Left lung (tissue), 10 donors: Measurements from ENCODE around the gene DERL3. TPM values are rescaled to one million over a fixed set of nuclear protein-coding genes. Genes with fewer than 3 reads are reported as not detected.
"Not testable (repeated sequence)": the region's sequence is repeated elsewhere in the genome, so short reads cannot be mapped to it uniquely, and the experiment has no call there.

Source experiments
- ATAC-seq: fragments of 200-7000 bp; cut with Tn5 transposase; one replicate; pipeline ENCODE4 v1.9.1; 2020; ENCODE audit warnings: moderate library complexity
- DNase-seq, 4 donors: peaks; one replicate each; pipeline ENCODE4 v3.0.0-alpha.2; 2013 to 2020
- H3K27ac ChIP-seq, 2 donors: fragments of 200-600 bp; sonication (generic) in 1 of 2; one replicate each; pipeline versions ENCODE4 v1.5.0 to v1.8.0; 2020 to 2021
- H3K27me3 ChIP-seq, 2 donors: fragments of 200-600 bp; sonication (generic) in 1 of 2; one replicate each; pipeline versions ENCODE4 v1.5.0 to v1.8.0; 2020 to 2021
- H3K36me3 ChIP-seq, 2 donors: fragments of 200-600 bp; sonication (generic) in 1 of 2; one replicate each; pipeline versions ENCODE4 v1.5.0 to v1.8.0; 2020 to 2021
- H3K4me1 ChIP-seq, 2 donors: fragments of 200-600 bp; one replicate each; pipeline ENCODE4 v1.8.0; 2021
- H3K4me3 ChIP-seq, 2 donors: fragments of 200-600 bp; sonication (generic) in 1 of 2; one replicate each; pipeline versions ENCODE4 v1.5.0 to v1.8.0; 2020 to 2021; ENCODE audit warnings: mild to moderate bottlenecking in 1 of 2
- H3K9me3 ChIP-seq, 2 donors: fragments of 200-600 bp; sonication (generic) in 1 of 2; one replicate each; pipeline versions ENCODE4 v1.5.0 to v1.8.0; 2020 to 2021
- CTCF ChIP-seq, 2 donors: fragments of 200-600 bp; sonication (generic) in 1 of 2; IDR thresholded peaks; one replicate each; pipeline versions ENCODE4 v1.5.0 to v1.8.0; 2021; ENCODE audit warnings: antibody characterized with exemption in 2 of 2
- intact Hi-C, 2 donors: fragments of 100-400 bp; cut with DNase I; formaldehyde crosslinking; loops; one replicate each; pipeline versions ENCODE4 v1.11.2 to v1.14.2; 2022
- polyA plus RNA-seq, 6 donors: library from polyadenylated mRNA; unstranded; fragments of 120-200 nt; gene quantifications; one replicate each; pipeline ENCODE4 v1.2.1, GENCODE V29; 2013; ENCODE audit not compliant: insufficient read length in 6 of 6
- total RNA-seq, 2 donors: library from RNA; stranded (reverse); fragmentation: NEBNext Ultra II Directional; extraction: Animal tissue kit (Norgen Biotek cat#: 25700); gene quantifications; one replicate each; pipeline ENCODE4 v1.2.1, GENCODE V29; 2021
- donor health status: DM: no; HTN: yes; CAD: no.
- donor health status: DM: no; HTN: no; CAD: no.

The DERL3 gene
- total and polyA plus RNA-seq, 8 donors, result 2.4 to 9.4 (median 4.3) TPM

- no peaks in the 10 kb centered on the region for H3K27me3 ChIP-seq
- peaks cover 3 to 11% of the 10 kb centered on the region in 2 donors for H3K4me1 ChIP-seq
- no peak for ATAC-seq
- no peaks in the 10 kb centered on the region for H3K9me3 ChIP-seq
- TF ChIP-seq CTCF (IDR thresholded peaks at IDR 0.05), result peak; percentile 15 to 30
- intact Hi-C loops, result no loop called here
- H3K36me3 ChIP-seq, result no peaks in the 10 kb centered on the region
- DNase-seq, result peak in 1 of 4 donors; percentile 49
- no peak overlapping the region for H3K27ac ChIP-seq
- H3K4me3 ChIP-seq, result no peak overlapping the region
Observed at GRCh38 chr22:23862103-23862502, 23.3 kb upstream of the DERL3 start.

- H3K27me3 ChIP-seq, H3K36me3 ChIP-seq, H3K27ac ChIP-seq, H3K4me3 ChIP-seq, intact Hi-C loops, DNase-seq, ATAC-seq, H3K9me3 ChIP-seq: not testable (repeated sequence)
- H3K4me1 ChIP-seq, result peaks cover 3 to 20% of the 10 kb centered on the region in 2 donors
Observed at GRCh38 chr22:23860187-23860586, 21.4 kb upstream of the DERL3 start.

DNA sequence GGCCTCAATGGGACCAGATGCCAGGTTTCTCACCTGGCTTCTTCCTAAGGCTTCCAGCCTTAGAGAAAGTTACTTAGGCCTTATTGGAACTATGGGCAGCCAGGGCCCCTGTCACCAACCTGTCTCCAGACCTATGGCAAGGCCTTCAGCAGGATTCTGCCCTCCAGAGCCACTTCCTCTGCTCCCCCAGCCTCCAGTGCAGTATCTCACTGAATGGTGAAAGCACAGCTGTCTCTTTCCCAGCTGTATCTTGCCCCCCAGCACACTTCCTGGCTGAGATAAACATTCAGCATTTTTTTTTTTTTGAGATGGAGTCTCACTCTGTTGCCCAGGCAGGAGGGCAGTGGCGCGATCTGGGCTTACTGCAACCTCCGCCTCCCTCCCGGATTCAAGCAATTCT, 20.4 kb upstream of the DERL3 start:
- Histone ChIP-seq H3K36me3 (no peaks in the 10 kb centered on the region), H3K27me3 (no peaks in the 10 kb centered on the region), H3K9me3 (no peaks in the 10 kb centered on the region), H3K4me1 (peaks cover 3 to 20% of the 10 kb centered on the region in 2 donors), H3K4me3 (no peak overlapping the region), H3K27ac (no peak overlapping the region)
- intact Hi-C loops, result no loop called here
- ATAC-seq (no peak), DNase-seq (no peak)
- no peak for TF ChIP-seq CTCF (IDR thresholded peaks at IDR 0.05)

- DNase-seq (no peak), ATAC-seq (no peak)
- no peaks in the 10 kb centered on the region for H3K9me3 ChIP-seq
Observed at GRCh38 chr22:23858484-23858815, 19.6 kb upstream of the DERL3 start.

GRCh38 chr22:23857606-23858483, 19.0 kb upstream of the DERL3 start, which contains the start of gene SLC2A11:
Gene SLC2A11 (plus strand): TSS chr22:23857875. CDS start chr22:23858000, 125 bp downstream.
- ATAC-seq (peak; percentile 96), DNase-seq (peak; percentile 96 to 99 (median 98))
- peaks cover 3 to 20% of the 10 kb centered on the region in 2 donors for H3K4me1 ChIP-seq
- TF ChIP-seq CTCF (IDR thresholded peaks at IDR 0.05), result peak in 1 of 2 donors; percentile 49
- H3K4me3 ChIP-seq, result peak within 1 kb of the TSS; percentile 68 to 70
- peak within 1 kb of the TSS; percentile 90 to 94 for H3K27ac ChIP-seq
- no peaks in the 10 kb centered on the region for H3K36me3 ChIP-seq
- no peaks in the 10 kb centered on the region for H3K27me3 ChIP-seq
- intact Hi-C loops, result no loop called here
- H3K9me3 ChIP-seq, result no peaks in the 10 kb centered on the region

More at GRCh38 chr22:23858484-23858815, 19.6 kb upstream of the DERL3 start:
- Histone ChIP-seq H3K27ac (no peak overlapping the region), H3K4me1 (peaks cover 3 to 20% of the 10 kb centered on the region in 2 donors), H3K36me3 (no peaks in the 10 kb centered on the region), H3K27me3 (no peaks in the 10 kb centered on the region), H3K4me3 (peak overlapping the region; percentile 68 to 70)
- intact Hi-C loops, result no loop called here
- TF ChIP-seq CTCF (IDR thresholded peaks at IDR 0.05), result no peak
